Heart right ventricle (tissue), 16 donors: ENCODE measurements around the gene MCTP1. TPM values are rescaled to one million over a fixed set of nuclear protein-coding genes. Genes with fewer than 3 reads are reported as not detected.

Experiments used
- ATAC-seq, 8 donors: fragments of 200-7000 bp; cut with Tn5 transposase; one replicate each; pipeline ENCODE4 v1.9.1; 2020; ENCODE audit warnings: mild to moderate bottlenecking in 8 of 8, moderate library complexity in 8 of 8, moderate number of reproducible peaks in 1 of 8
- DNase-seq, 2 donors: peaks; one replicate each; pipeline ENCODE4 v3.0.0-alpha.2; 2020
- H3K27ac ChIP-seq, 10 donors: fragments of 200-600 bp; sonication (generic) in 2 of 10; one replicate each; pipeline versions ENCODE4 v1.5.0 to v1.8.0; 2020 to 2022; ENCODE audit warnings: mild to moderate bottlenecking in 3 of 10
- H3K27me3 ChIP-seq, 7 donors: fragments of 200-600 bp; one replicate each; pipeline ENCODE4 v1.8.0; 2021 to 2022; ENCODE audit warnings: mild to moderate bottlenecking in 2 of 7
- H3K36me3 ChIP-seq, 9 donors: fragments of 200-600 bp; sonication (generic) in 1 of 9; one replicate each; pipeline versions ENCODE4 v1.5.0 to v1.8.0; 2020 to 2022; ENCODE audit warnings: mild to moderate bottlenecking in 2 of 9
- H3K4me1 ChIP-seq, 9 donors: fragments of 200-600 bp; sonication (generic) in 1 of 9; one replicate each; pipeline versions ENCODE4 v1.5.0 to v1.8.0; 2020 to 2022; ENCODE audit warnings: mild to moderate bottlenecking in 4 of 9
- H3K4me3 ChIP-seq, 10 donors: fragments of 200-600 bp; sonication (generic) in 2 of 10; one replicate each; pipeline versions ENCODE4 v1.5.0 to v1.8.0; 2020 to 2022; ENCODE audit warnings: mild to moderate bottlenecking in 7 of 10, moderate library complexity in 2 of 10
- H3K9me3 ChIP-seq, 11 donors: fragments of 200-600 bp in 10 of 11; sonication (generic) in 2 of 11; one replicate each; pipeline versions ENCODE4 v1.5.0 to v1.8.0; 2013 to 2022; ENCODE audit warnings: mild to moderate bottlenecking in 2 of 11, control low read depth in 1 of 11, moderate library complexity in 1 of 11
- WGBS, 2 donors: extraction: QIAGEN DNeasy Blood & Tissue Kit; methylation state at CpG; one replicate each; pipeline ENCODE4 v1.1.7; 2013; ENCODE audit warnings: inconsistent platforms in 1 of 2; 5-methylcytosine and 5-hydroxymethylcytosine counted together
- intact Hi-C, 10 donors: fragments of 100-400 bp; cut with DNase I; formaldehyde crosslinking; loops; one replicate each; pipeline versions ENCODE4 v1.11.1 to v1.14.2; 2022
- polyA plus RNA-seq, 2 donors: library from polyadenylated mRNA; stranded (reverse); fragments of 200-250 nt; gene quantifications; one replicate each; pipeline ENCODE4 v1.2.3, GENCODE V29; 2013
- total RNA-seq, 10 donors: library from RNA; stranded (reverse); fragmentation: NEBNext Ultra II Directional in 3 of 10; extraction: Animal tissue kit (Norgen Biotek cat#: 25700) in 3 of 10; gene quantifications; one replicate each; pipeline versions ENCODE4 v1.2.1 to v1.2.4, GENCODE V29; 2021 to 2023
- TF ChIP-seq, protein P1 (sequence below), 9 donors: fragments of 200-600 bp; sonication (generic) in 2 of 9; IDR thresholded peaks; one replicate each; pipeline versions ENCODE4 v1.5.0 to v1.8.0; 2021 to 2022; ENCODE audit warnings: antibody characterized with exemption in 9 of 9, mild to moderate bottlenecking in 5 of 9, moderate library complexity in 1 of 9
- donor health status: Arrhythmogenic right ventricular cardiomyopathy.
- donor health status: ischemic (EF 13 %, LVEDD 7.1; RV severe dilation, severe dysfunction).
- donor health status: healthy with polysubstance abuse.
- donor health status: DM: no; HTN: yes; CAD: no.
- donor health status: DM: no; HTN: no; CAD: no.
- donor health status: ischemic (EF 25% LVEDD 6.9; RV normal size, moderate dysfunction).
- donor health status: ischemic (EF 25% LVEDD 5.7; RV mildly dilated, moderate dysfunction).
- donor health status: healthy.
- donor health status: DM: yes; HTN: yes; CAD: no.
- donor health status: Ischemic cardiomyopathy.
- donor health status: ischemic (EF 35%, LVEDD 5.7; RV mildly dilated, moderate dysfunction).
- donor health status: nonischemic (EF 11% LVEDD 7.7; RV severe dilation, severe dysfunction).
- donor health status: DM: yes; HTN: yes; CAD: no.
- donor health status: PGD.
- donor health status: ischemic (EF 29% LVEDD 5.4; RV normal size, mild dysfunction).
- donor health status: nonischemic (EF 23%, LVEDD 6.1; RV moderate dilation, normal function).

The MCTP1 gene
- total and polyA plus RNA-seq, 12 donors: 1.3 to 19.7 (median 5.3) TPM

GRCh38 chr5:94807985-94808384, 476.9 kb downstream of the MCTP1 start:
- H3K4me3 ChIP-seq: no peak overlapping the region
- H3K4me1 ChIP-seq: no peaks in the 10 kb centered on the region
- intact Hi-C loops: no loop called here
- H3K27ac ChIP-seq: no peak overlapping the region
- DNase-seq: no peak
- H3K36me3 ChIP-seq: no peaks in the 10 kb centered on the region
- ATAC-seq: no peak
- no peaks in the 10 kb centered on the region for H3K27me3 ChIP-seq
- 90% methylated on average over 1 of the region's 1 CpG for WGBS, 2 donors
- H3K9me3 ChIP-seq: no peaks in the 10 kb centered on the region
- TF ChIP-seq, protein P1, sequence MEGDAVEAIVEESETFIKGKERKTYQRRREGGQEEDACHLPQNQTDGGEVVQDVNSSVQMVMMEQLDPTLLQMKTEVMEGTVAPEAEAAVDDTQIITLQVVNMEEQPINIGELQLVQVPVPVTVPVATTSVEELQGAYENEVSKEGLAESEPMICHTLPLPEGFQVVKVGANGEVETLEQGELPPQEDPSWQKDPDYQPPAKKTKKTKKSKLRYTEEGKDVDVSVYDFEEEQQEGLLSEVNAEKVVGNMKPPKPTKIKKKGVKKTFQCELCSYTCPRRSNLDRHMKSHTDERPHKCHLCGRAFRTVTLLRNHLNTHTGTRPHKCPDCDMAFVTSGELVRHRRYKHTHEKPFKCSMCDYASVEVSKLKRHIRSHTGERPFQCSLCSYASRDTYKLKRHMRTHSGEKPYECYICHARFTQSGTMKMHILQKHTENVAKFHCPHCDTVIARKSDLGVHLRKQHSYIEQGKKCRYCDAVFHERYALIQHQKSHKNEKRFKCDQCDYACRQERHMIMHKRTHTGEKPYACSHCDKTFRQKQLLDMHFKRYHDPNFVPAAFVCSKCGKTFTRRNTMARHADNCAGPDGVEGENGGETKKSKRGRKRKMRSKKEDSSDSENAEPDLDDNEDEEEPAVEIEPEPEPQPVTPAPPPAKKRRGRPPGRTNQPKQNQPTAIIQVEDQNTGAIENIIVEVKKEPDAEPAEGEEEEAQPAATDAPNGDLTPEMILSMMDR (IDR thresholded peaks at IDR 0.05): no peak

GRCh38 chr5:94802450-94802849, 482.4 kb downstream of the MCTP1 start:
- Histone ChIP-seq H3K9me3 (peaks cover 0 to 2% (median 0%) of the 10 kb centered on the region in 11 donors), H3K27me3 (no peaks in the 10 kb centered on the region), H3K4me1 (no peaks in the 10 kb centered on the region), H3K4me3 (no peak overlapping the region), H3K27ac (no peak overlapping the region), H3K36me3 (peaks cover 0 to 8% (median 0%) of the 10 kb centered on the region in 9 donors)
- DNase-seq (no peak), ATAC-seq (no peak)
- TF ChIP-seq, protein P1 (IDR thresholded peaks at IDR 0.05): no peak
- intact Hi-C loops: no loop called here
- 74 to 76% methylated on average over 2 of the region's 2 CpGs for WGBS, 2 donors

DNA sequence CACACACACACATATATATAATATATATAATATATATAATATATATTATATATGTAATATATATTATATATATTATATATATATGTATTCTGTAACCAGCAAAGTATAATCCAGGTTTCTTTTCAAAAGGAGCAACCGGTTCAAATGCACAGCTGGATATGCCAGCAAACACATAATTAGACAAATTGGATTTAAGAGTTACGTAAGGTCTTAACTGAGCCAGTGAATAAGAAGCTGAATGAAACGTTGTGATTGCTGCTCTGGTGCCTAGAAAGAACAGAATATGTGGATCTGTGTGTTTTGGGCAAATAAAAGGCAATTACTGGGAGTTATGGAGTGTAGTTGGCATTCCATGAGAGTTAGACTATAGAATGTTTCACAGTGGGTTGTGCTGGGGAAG, 488.3 kb downstream of the MCTP1 start:
- DNase-seq (no peak), ATAC-seq (no peak)
- no peaks in the 10 kb centered on the region for H3K27me3 ChIP-seq
- intact Hi-C loops: no loop called here
- peaks cover 0 to 13% (median 0%) of the 10 kb centered on the region in 9 donors for H3K4me1 ChIP-seq
- TF ChIP-seq, protein P1 (IDR thresholded peaks at IDR 0.05): no peak
- peaks cover 0 to 25% (median 0%) of the 10 kb centered on the region in 9 donors for H3K36me3 ChIP-seq
- no peak overlapping the region for H3K27ac ChIP-seq
- no peaks in the 10 kb centered on the region for H3K9me3 ChIP-seq
- no peak overlapping the region for H3K4me3 ChIP-seq
- 62 to 66% methylated on average over 3 of the region's 3 CpGs for WGBS, 2 donors

DNA sequence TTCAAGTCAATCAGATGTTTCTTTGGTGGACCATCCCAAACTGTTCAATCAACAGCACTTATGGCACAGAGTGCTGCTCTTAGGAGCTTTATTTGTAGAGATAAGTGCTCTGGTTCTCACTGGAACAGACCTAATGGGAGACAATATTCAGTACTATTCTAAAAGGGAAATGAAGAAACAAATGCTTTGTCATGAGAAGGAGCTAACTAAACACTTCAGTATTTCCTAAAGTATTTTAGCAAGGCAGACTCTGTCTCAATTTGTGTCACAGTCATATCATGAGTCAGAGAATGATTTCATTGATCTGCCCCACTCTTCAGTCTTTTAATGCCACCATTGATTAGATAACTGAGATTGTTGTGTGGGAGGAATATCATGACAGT, 491.1 kb downstream of the MCTP1 start:
- Histone ChIP-seq H3K27me3 (no peaks in the 10 kb centered on the region), H3K9me3 (no peaks in the 10 kb centered on the region), H3K4me1 (peaks cover 0 to 13% (median 0%) of the 10 kb centered on the region in 9 donors), H3K36me3 (peaks cover 0 to 21% (median 0%) of the 10 kb centered on the region in 9 donors), H3K4me3 (no peak overlapping the region), H3K27ac (peak overlapping the region in 1 of 10 donors; percentile 67)
- TF ChIP-seq, protein P1 (IDR thresholded peaks at IDR 0.05): no peak
- DNase-seq (no peak), ATAC-seq (no peak)
- intact Hi-C loops: no loop called here
